A549 (cell line): ENCODE data around the gene TMC4. TPM values are rescaled to one million over a fixed set of nuclear protein-coding genes. Genes with fewer than 3 reads are reported as not detected.
A peak's percentile ranks its signal among the peaks of the same experiment; 100 is the strongest.

Source experiments
- ATAC-seq, 2 experiments: fragments of 200-7000 bp in 1 of 2; fragments of >200 bp in 1 of 2; cut with Nextera tagmentation in 1 of 2; cut with Tn5 transposase in 1 of 2; 3 replicates each; pipeline versions ENCODE4 v1.8.0 to v1.9.1; 2018 to 2020; ENCODE audit warnings: mild to moderate bottlenecking in 1 of 2, moderate library complexity in 1 of 2
- CTCF ChIA-PET: fragments of 300-600 bp; sonication (Branson Sonifier 250); formaldehyde crosslinking; extraction: SDS; loops from one replicate; lab custom pipeline; 2021; ENCODE audit warnings: antibody characterized with exemption, inconsistent platforms; lab: Yijun Ruan, JAX
- POLR2A ChIA-PET: fragments of 350-600 bp; formaldehyde crosslinking; extraction: SDS; loops from one replicate; lab custom pipeline; 2021; ENCODE audit warnings: antibody characterized with exemption, inconsistent platforms; lab: Yijun Ruan, JAX
- DNase-seq, 2 experiments: peaks; one replicate each; pipeline versions ENCODE4 v3.0.0 to v3.0.0-alpha.2; 2011 to 2016; ENCODE audit warnings: low read depth in 1 of 2, low spot score in 1 of 2
- FAIRE-seq: peaks from 2 replicates; lab custom pipeline; 2011; peaks lifted over from hg19 to GRCh38; lab: Jason Lieb, UNC
- H3K27ac ChIP-seq, 2 experiments: fragments of >200 bp; sonication (Bioruptor Twin); formaldehyde crosslinking; 3 replicates each; pipeline ENCODE4 v1.5.1; 2016 to 2017
- H3K4me1 ChIP-seq: fragments of >200 bp; sonication (Bioruptor Twin); formaldehyde crosslinking; 3 replicates; pipeline ENCODE4 v1.6.1; 2016
- H3K4me2 ChIP-seq: fragments of >200 bp; sonication (Bioruptor Twin); formaldehyde crosslinking; 3 replicates; pipeline ENCODE4 v1.6.1; 2016
- H3K4me3 ChIP-seq: fragments of >200 bp; sonication (Bioruptor Twin); formaldehyde crosslinking; 3 replicates; pipeline ENCODE4 v1.5.1; 2016
- H3K9me3 ChIP-seq: fragments of >200 bp; sonication (Bioruptor Twin); formaldehyde crosslinking; 3 replicates; pipeline ENCODE4 v1.6.1; 2016
- ATOH8 ChIP-seq: fragments of 250-450 bp; sonication (Bioruptor Pico); IDR thresholded peaks from 2 replicates; pipeline ENCODE4 v1.5.0; 2020; ENCODE audit warnings: low read depth, mild to moderate bottlenecking, moderate library complexity
- CBX2 ChIP-seq: fragments of 200-600 bp; sonication (generic); IDR thresholded peaks from 2 replicates; pipeline ENCODE4 v1.6.1; 2016; ENCODE audit warnings: low read depth, mild to moderate bottlenecking, borderline replicate concordance
- CEBPB ChIP-seq, 2 experiments: fragments of >200 bp in 1 of 2; sonication (Bioruptor Twin) in 1 of 2; formaldehyde crosslinking in 1 of 2; IDR thresholded peaks; 2 replicates each; pipeline ENCODE4 v1.6.1; 2012 to 2016
- CHD2 ChIP-seq: fragments of 150-350 bp; IDR thresholded peaks from 2 replicates; pipeline ENCODE4 v1.6.1; 2014; ENCODE audit warnings: low read length; ENCODE audit not compliant: partially characterized antibody
- CHD4 ChIP-seq: fragments of 200-600 bp; sonication (generic); IDR thresholded peaks from 2 replicates; pipeline ENCODE4 v1.6.1; 2016; ENCODE audit warnings: antibody characterized with exemption, mild to moderate bottlenecking, borderline replicate concordance
- CTCF ChIP-seq: fragments of >200 bp; sonication (Bioruptor Twin); formaldehyde crosslinking; IDR thresholded peaks from 3 replicates; pipeline ENCODE4 v1.5.1; 2016
- E2F6 ChIP-seq: IDR thresholded peaks from 2 replicates; pipeline ENCODE4 v1.6.1; 2012; ENCODE audit warnings: low read depth, borderline replicate concordance
- EHMT2 ChIP-seq: fragments of 200-600 bp; sonication (generic); IDR thresholded peaks from 2 replicates; pipeline ENCODE4 v1.6.1; 2016; ENCODE audit warnings: antibody characterized with exemption, low read depth, mild to moderate bottlenecking, moderate library complexity
- ELK1 ChIP-seq: fragments of 150-350 bp; IDR thresholded peaks from 2 replicates; pipeline ENCODE4 v1.6.1; 2014; ENCODE audit warnings: low read depth, mild to moderate bottlenecking, low read length
- EP300 ChIP-seq, 2 experiments: fragments of >200 bp; sonication (Bioruptor Twin); formaldehyde crosslinking; IDR thresholded peaks; 2 replicates in 1 of 2; 3 replicates in 1 of 2; pipeline ENCODE4 v1.6.1; 2016 to 2017
- ESRRA ChIP-seq: fragments of 150-350 bp; IDR thresholded peaks from 2 replicates; pipeline ENCODE4 v1.6.1; 2014; ENCODE audit warnings: mild to moderate bottlenecking, low read length, borderline replicate concordance
- GATA3 ChIP-seq: IDR thresholded peaks from 2 replicates; pipeline ENCODE4 v1.6.1; 2012; ENCODE audit warnings: borderline replicate concordance
- HDAC2 ChIP-seq: fragments of 200-600 bp; sonication (generic); IDR thresholded peaks from 2 replicates; pipeline ENCODE4 v1.6.1; 2016
- HOXA7 ChIP-seq: fragments of 250-450 bp; sonication (Bioruptor Pico); IDR thresholded peaks from 2 replicates; pipeline ENCODE4 v1.5.0; 2020; ENCODE audit warnings: mild to moderate bottlenecking, moderate library complexity
- HOXB13 ChIP-seq: fragments of 250-450 bp; sonication (Bioruptor Pico); IDR thresholded peaks from 2 replicates; pipeline ENCODE4 v1.5.0; 2020; ENCODE audit warnings: low read depth, mild to moderate bottlenecking, moderate library complexity
- HOXB5 ChIP-seq: fragments of 250-450 bp; sonication (Bioruptor Pico); IDR thresholded peaks from 2 replicates; pipeline ENCODE4 v1.5.0; 2020; ENCODE audit warnings: mild to moderate bottlenecking, moderate library complexity
- MAFK ChIP-seq: fragments of 450-650 bp; IDR thresholded peaks from 2 replicates; pipeline ENCODE4 v1.6.1; 2014; ENCODE audit not compliant: partially characterized antibody
- MAX ChIP-seq: IDR thresholded peaks from 2 replicates; pipeline ENCODE4 v1.6.1; 2012
- MAZ ChIP-seq: fragments of 150-350 bp; IDR thresholded peaks from 2 replicates; pipeline ENCODE4 v1.6.1; 2014; ENCODE audit warnings: antibody characterized with exemption, low read depth, low read length, borderline replicate concordance
- NPAS2 ChIP-seq: fragments of 250-450 bp; sonication (Bioruptor Pico); IDR thresholded peaks from 2 replicates; pipeline ENCODE4 v1.8.0; 2022; ENCODE audit warnings: mild to moderate bottlenecking, moderate library complexity, borderline replicate concordance
- NR3C1 ChIP-seq: fragments of >200 bp; sonication (Bioruptor Twin); formaldehyde crosslinking; IDR thresholded peaks from 3 replicates; pipeline ENCODE4 v1.6.1; 2017
- PBX3 ChIP-seq: IDR thresholded peaks from 2 replicates; pipeline ENCODE4 v1.6.1; 2012
- PHF8 ChIP-seq: fragments of 200-600 bp; sonication (generic); IDR thresholded peaks from 2 replicates; pipeline ENCODE4 v1.6.1; 2016; ENCODE audit warnings: low read depth, mild to moderate bottlenecking, antibody characterized with exemption, moderate library complexity, borderline replicate concordance
- POLR2A ChIP-seq: IDR thresholded peaks from 2 replicates; pipeline ENCODE4 v1.6.1; 2012; ENCODE audit warnings: mild to moderate bottlenecking, low read length
- RARB ChIP-seq: fragments of 250-450 bp; sonication (Bioruptor Pico); IDR thresholded peaks from 2 replicates; pipeline ENCODE4 v1.8.0; 2021; ENCODE audit warnings: mild to moderate bottlenecking, moderate library complexity
- RCOR1 ChIP-seq: fragments of 150-350 bp; IDR thresholded peaks from 2 replicates; pipeline ENCODE4 v1.6.1; 2014; ENCODE audit warnings: antibody characterized with exemption, low read length, low read depth
- REST ChIP-seq: fragments of 200-600 bp; sonication (generic); IDR thresholded peaks from 2 replicates; pipeline ENCODE4 v1.6.1; 2016; ENCODE audit warnings: antibody characterized with exemption, mild to moderate bottlenecking, moderate library complexity
- RFX5 ChIP-seq: fragments of 450-650 bp; IDR thresholded peaks from 2 replicates; pipeline ENCODE4 v1.7.1; 2014; ENCODE audit warnings: antibody characterized with exemption, mild to moderate bottlenecking, moderate library complexity
- RNF2 ChIP-seq: fragments of 200-600 bp; sonication (generic); IDR thresholded peaks from 2 replicates; pipeline ENCODE4 v1.6.1; 2016; ENCODE audit warnings: low read depth, mild to moderate bottlenecking, antibody characterized with exemption, moderate library complexity, borderline replicate concordance
- SMC3 ChIP-seq: fragments of >200 bp; sonication (Bioruptor Twin); formaldehyde crosslinking; IDR thresholded peaks from 3 replicates; pipeline ENCODE4 v1.6.1; 2018; ENCODE audit warnings: inconsistent platforms
- SREBF2 ChIP-seq: fragments of 450-650 bp; IDR thresholded peaks from 2 replicates; pipeline ENCODE4 v1.6.1; 2014; ENCODE audit warnings: mild to moderate bottlenecking, moderate library complexity
- WGBS: methylation state at CpG from one replicate; pipeline ENCODE4 v1.1.6; 2017; ENCODE audit errors: missing lambda C conversion rate; 5-methylcytosine and 5-hydroxymethylcytosine counted together
- polyA plus RNA-seq, 4 experiments: library from polyadenylated mRNA; depleted of rRNA in 3 of 4; stranded (reverse); fragments of >200 nt; fragmentation: RNase III in 1 of 4; extraction: RNeasy Plus Mini Kit Qiagen cat#74134 plus additional on column Dnase treatment in 1 of 4; gene quantifications; 2 replicates in 3 of 4; 3 replicates in 1 of 4; pipeline ENCODE4 v1.2.3, GENCODE V29; 2011 to 2017

The TMC4 gene
- polyA plus RNA-seq, 2 of the 4 experiments (the other 2 are of a cell fraction): 0.84 to 0.85 TPM

GRCh38 chr19:54136864-54137698 lies 35.9 kb downstream of the TMC4 start:
- no peaks in the 10 kb centered on the region for H3K9me3 ChIP-seq
- H3K27ac ChIP-seq: peak overlapping the region; percentile 94 to 95
- H3K4me3 ChIP-seq: peak overlapping the region; percentile 84
- ChIA-PET CTCF (interaction anchor here (0.7 to 2.8 kb wide), 11 partner anchors 12 to 260 kb away, joined by 3 to 9 read pairs (median 4); partner anchors contain the start of gene LENG1), POLR2A (interaction anchor here (0.6 to 3.4 kb wide), 28 partner anchors 8 to 1516 kb away, joined by 3 to 51 read pairs (median 6); partner anchors contain the start of genes LENG1, LENG8, MBOAT7 and MYADM)
- peaks cover 15% of the 10 kb centered on the region; the same call in 2 of the 3 replicates for H3K4me1 ChIP-seq
- DNase-seq (peak; percentile 100), ATAC-seq (peak; percentile 79 to 92), FAIRE-seq (peak; percentile 99)
- WGBS: under 1% methylated on average over 44 of the region's 46 CpGs
- peak overlapping the region; percentile 94 for H3K4me2 ChIP-seq
- TF ChIP-seq EHMT2 (no peak), EP300 (IDR thresholded peaks at IDR 0.05) (no peak), SREBF2 (no peak), MAFK (no peak), HOXB13 (no peak), PBX3 (peak; percentile 97), HOXB5 (CRISPR knock-in tag) (no peak), SMC3 (no peak), CBX2 (no peak), ELK1 (no peak), NR3C1 (no peak), RARB (CRISPR knock-in tag) (no peak), GATA3 (no peak), HOXA7 (no peak), CEBPB (IDR thresholded peaks at IDR 0.05) (no peak), POLR2A (peak; percentile 69), ESRRA (no peak), ATOH8 (CRISPR knock-in tag) (no peak), E2F6 (no peak), RCOR1 (no peak), REST (peak; percentile 32; the same call in 1 of the 2 replicates), CTCF (no peak), MAZ (no peak), CHD2 (peak; percentile 7), MAX (peak; percentile 26), PHF8 (no peak), RFX5 (peak; percentile 85; the same call in 1 of the 2 replicates), HDAC2 (no peak), CHD4 (no peak), RNF2 (no peak), NPAS2 (CRISPR knock-in tag) (no peak)
